ENCODE data around the gene ADD1. TPM values are rescaled to one million over a fixed set of nuclear protein-coding genes. Genes with fewer than 3 reads are reported as not detected.
A peak's percentile ranks its signal among the peaks of the same experiment; 100 is the strongest.

The ADD1 gene
- total RNA-seq, 4 donors from 2014 or later: 290 to 470 (median 372) TPM

- Histone ChIP-seq H3K27ac (peak overlapping the region in 3 of 4 donors; percentile 14 to 89 (median 84)), H3K4me3 (peak overlapping the region; percentile 67 to 95 (median 86)), H3K36me3 (peaks cover 0 to 8% (median 0%) of the 10 kb centered on the region in 3 donors), H3K9me3 (no peaks in the 10 kb centered on the region), H3K27me3 (no peaks in the 10 kb centered on the region), H3K4me1 (peaks cover 6 to 20% (median 6%) of the 10 kb centered on the region in 4 donors)
- peak in 1 of 3 donors; percentile 46 for DNase-seq
- TF ChIP-seq, protein P1, sequence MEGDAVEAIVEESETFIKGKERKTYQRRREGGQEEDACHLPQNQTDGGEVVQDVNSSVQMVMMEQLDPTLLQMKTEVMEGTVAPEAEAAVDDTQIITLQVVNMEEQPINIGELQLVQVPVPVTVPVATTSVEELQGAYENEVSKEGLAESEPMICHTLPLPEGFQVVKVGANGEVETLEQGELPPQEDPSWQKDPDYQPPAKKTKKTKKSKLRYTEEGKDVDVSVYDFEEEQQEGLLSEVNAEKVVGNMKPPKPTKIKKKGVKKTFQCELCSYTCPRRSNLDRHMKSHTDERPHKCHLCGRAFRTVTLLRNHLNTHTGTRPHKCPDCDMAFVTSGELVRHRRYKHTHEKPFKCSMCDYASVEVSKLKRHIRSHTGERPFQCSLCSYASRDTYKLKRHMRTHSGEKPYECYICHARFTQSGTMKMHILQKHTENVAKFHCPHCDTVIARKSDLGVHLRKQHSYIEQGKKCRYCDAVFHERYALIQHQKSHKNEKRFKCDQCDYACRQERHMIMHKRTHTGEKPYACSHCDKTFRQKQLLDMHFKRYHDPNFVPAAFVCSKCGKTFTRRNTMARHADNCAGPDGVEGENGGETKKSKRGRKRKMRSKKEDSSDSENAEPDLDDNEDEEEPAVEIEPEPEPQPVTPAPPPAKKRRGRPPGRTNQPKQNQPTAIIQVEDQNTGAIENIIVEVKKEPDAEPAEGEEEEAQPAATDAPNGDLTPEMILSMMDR (IDR thresholded peaks at IDR 0.05): no peak
- no peak for TF ChIP-seq POLR2A (IDR thresholded peaks at IDR 0.05)
Measured at GRCh38 chr4:2961811-2962441, 118.3 kb downstream of the ADD1 start.

GRCh38 chr4:2962614-2963174, 119.0 kb downstream of the ADD1 start:
- DNase-seq: no peak
- no peak for TF ChIP-seq POLR2A (IDR thresholded peaks at IDR 0.05)
- TF ChIP-seq, protein P1 (IDR thresholded peaks at IDR 0.05): no peak
- Histone ChIP-seq H3K36me3 (peaks cover 0 to under 1% (median 0%) of the 10 kb centered on the region in 3 donors), H3K4me3 (peak overlapping the region; percentile 67 to 95 (median 86)), H3K9me3 (no peaks in the 10 kb centered on the region), H3K4me1 (peaks cover 6 to 20% (median 6%) of the 10 kb centered on the region in 4 donors), H3K27ac (peak overlapping the region; percentile 76 to 89 (median 83)), H3K27me3 (no peaks in the 10 kb centered on the region)

DNA sequence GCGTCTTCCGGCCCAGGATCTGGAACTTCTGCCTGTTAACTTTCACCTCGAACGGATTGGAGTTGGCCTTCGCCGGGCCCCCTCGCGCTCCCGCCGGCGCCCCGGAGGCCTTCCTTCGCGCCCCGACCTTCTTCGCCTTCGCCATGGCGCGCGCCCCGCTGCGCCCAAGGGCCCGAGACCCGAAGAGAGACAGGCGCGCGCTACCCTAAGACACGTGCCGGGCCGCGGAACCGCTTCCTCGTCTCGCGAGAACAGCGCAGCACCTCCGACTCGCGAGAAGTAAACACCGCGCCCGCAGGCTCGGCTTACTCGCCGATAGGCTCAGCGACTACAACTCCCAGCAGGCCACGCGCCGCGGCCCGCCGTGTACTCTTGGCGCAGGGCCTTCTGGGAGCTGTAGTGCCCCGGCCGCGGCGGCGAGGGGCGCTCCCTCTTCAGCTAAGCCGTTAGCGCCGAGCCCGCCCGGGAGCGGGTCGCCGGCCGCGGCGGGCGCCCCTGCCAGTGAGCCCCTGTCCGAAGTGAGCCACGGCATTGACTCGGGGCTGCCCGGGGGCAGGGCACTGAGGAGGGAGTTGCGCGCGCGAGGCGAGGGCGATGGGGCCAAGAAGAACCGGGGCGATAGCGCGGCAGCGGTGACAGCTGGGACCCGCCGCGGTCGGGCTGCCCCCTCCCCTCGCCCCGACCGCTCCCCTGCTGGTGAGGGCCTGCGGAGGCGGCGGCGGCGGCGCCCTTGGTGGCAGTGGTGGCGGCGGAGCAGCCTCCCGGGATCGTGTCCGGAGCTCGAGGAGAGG, 119.7 kb downstream of the ADD1 start, which contains the start of the genes GRK4 and NOP14:
GRK4 (plus strand) TSS at position 397 of the 791 bp plus-strand sequence. CDS start 500 bp downstream, outside the sequence.
NOP14 (minus strand) TSS at position 232 of the 791 bp plus-strand sequence; CDS start at position 145, 87 bp downstream.
- peaks cover 6 to 20% (median 6%) of the 10 kb centered on the region in 4 donors for H3K4me1 ChIP-seq
- peak within 1 kb of the TSS; percentile 67 to 95 (median 86) for H3K4me3 ChIP-seq
- H3K27me3 ChIP-seq: no peaks in the 10 kb centered on the region
- DNase-seq: peak; percentile 96 to 99 (median 98)
- no peaks in the 10 kb centered on the region for H3K9me3 ChIP-seq
- H3K36me3 ChIP-seq: no peaks in the 10 kb centered on the region
- peak; percentile 47 to 59 for TF ChIP-seq POLR2A (IDR thresholded peaks at IDR 0.05)
- TF ChIP-seq, protein P1 (IDR thresholded peaks at IDR 0.05): peak in 5 of 6 experiments; percentile 18 to 40 (median 29)
- peak within 1 kb of the TSS; percentile 76 to 89 (median 83) for H3K27ac ChIP-seq

DNA sequence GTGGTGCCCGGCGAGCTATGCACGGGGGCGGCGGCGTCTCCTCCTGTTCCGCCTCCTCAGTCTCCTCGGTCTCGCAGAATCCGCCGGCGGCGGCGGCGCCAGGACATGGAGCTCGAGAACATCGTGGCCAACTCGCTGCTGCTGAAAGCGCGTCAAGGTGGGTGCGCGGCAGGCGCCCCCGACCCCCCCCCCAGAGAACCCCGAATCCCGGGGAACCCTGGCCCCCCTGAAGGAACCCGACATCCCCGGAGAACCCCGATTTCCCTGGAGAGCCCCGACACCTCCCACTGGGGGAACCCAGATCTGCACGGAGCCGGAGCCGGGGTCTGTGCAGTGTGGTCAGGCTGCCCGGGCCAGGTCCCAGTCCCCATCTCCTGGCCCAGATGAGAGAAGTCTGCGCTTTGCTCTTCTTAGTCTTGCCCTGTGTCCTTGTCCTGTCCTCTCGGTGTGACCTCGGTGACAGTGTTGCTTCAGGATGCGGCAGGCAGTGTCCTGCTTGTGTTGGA, 120.4 kb downstream of the ADD1 start:
- no peak for TF ChIP-seq POLR2A (IDR thresholded peaks at IDR 0.05)
- TF ChIP-seq, protein P1 (IDR thresholded peaks at IDR 0.05): no peak
- peak overlapping the region; percentile 76 to 89 (median 83) for H3K27ac ChIP-seq
- peaks cover 6 to 20% (median 6%) of the 10 kb centered on the region in 4 donors for H3K4me1 ChIP-seq
- H3K9me3 ChIP-seq: no peaks in the 10 kb centered on the region
- H3K36me3 ChIP-seq: no peaks in the 10 kb centered on the region
- peak overlapping the region; percentile 67 to 95 (median 86) for H3K4me3 ChIP-seq
- DNase-seq: peak in 1 of 3 donors; percentile 72
- no peaks in the 10 kb centered on the region for H3K27me3 ChIP-seq

DNA sequence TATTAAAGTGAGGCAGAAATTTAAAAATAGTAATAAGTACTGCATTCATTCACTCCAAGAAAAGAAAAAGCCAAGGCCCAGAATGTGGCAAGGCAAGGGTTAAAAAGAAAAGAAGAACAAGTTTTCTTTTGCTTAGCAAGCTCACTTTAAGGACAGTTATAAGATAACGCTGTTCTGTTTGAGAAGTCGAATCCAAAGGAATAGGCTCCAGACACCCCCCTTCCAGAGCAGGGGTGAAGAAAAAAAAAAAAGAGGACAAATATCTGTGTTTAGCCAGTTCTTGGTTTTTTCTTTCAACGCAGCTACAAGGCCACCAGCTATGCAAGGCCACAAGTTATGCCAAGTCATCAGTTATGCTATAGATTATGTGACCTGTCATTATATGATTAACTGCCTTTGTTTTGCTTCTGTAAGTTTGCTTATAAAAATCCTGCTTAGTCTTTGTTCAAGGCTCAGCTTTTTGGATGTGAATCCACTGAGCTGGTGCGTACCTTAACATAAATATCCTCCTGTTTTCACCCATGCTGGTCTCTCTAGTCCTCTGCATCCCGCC, 121.1 kb downstream of the ADD1 start:
- Histone ChIP-seq H3K9me3 (no peaks in the 10 kb centered on the region), H3K27ac (no peak overlapping the region), H3K27me3 (no peaks in the 10 kb centered on the region), H3K4me3 (no peak overlapping the region), H3K4me1 (peaks cover 6 to 20% (median 6%) of the 10 kb centered on the region in 4 donors), H3K36me3 (no peaks in the 10 kb centered on the region)
- DNase-seq: no peak
- TF ChIP-seq POLR2A (IDR thresholded peaks at IDR 0.05): no peak
- TF ChIP-seq, protein P1 (IDR thresholded peaks at IDR 0.05): no peak
